Vagina (tissue), 2 donors: ENCODE measurements around the gene DOCK2. TPM values are rescaled to one million over a fixed set of nuclear protein-coding genes. Genes with fewer than 3 reads are reported as not detected.
A peak's percentile ranks its signal among the peaks of the same experiment; 100 is the strongest.

Source experiments
- DNase-seq, 2 donors: peaks; one replicate each; pipeline ENCODE4 v3.0.0-alpha.2; 2017; ENCODE audit errors: extremely low spot score in 2 of 2
- H3K27ac ChIP-seq: fragments of 200-600 bp; sonication (generic); one replicate; pipeline ENCODE4 v1.5.1; 2019
- H3K27me3 ChIP-seq: fragments of 200-600 bp; sonication (generic); one replicate; pipeline ENCODE4 v1.5.1; 2019
- H3K36me3 ChIP-seq, 2 donors: fragments of 200-600 bp; sonication (generic); one replicate each; pipeline ENCODE4 v1.5.1; 2017 to 2019
- H3K4me1 ChIP-seq: fragments of 200-600 bp; sonication (generic); one replicate; pipeline ENCODE4 v1.5.1; 2019
- H3K4me3 ChIP-seq, 2 donors: fragments of 200-600 bp; sonication (generic); 1 replicate in 1 of 2; 2 replicates in 1 of 2; pipeline ENCODE4 v1.5.1; 2016 to 2019
- H3K9me3 ChIP-seq: fragments of 200-600 bp; sonication (generic); one replicate; pipeline ENCODE4 v1.5.1; 2019
- POLR2A ChIP-seq, 2 donors: fragments of 450-650 bp; IDR thresholded peaks; one replicate each; pipeline ENCODE4 v1.6.1; 2017; ENCODE audit warnings: antibody characterized with exemption in 2 of 2, mild to moderate bottlenecking in 2 of 2, moderate library complexity in 2 of 2
- POLR2AphosphoS5 ChIP-seq, 2 donors: sonication (generic); formaldehyde crosslinking; IDR thresholded peaks; one replicate each; pipeline ENCODE4 v1.9.0; 2017; ENCODE audit warnings: antibody characterized with exemption in 2 of 2, mild to moderate bottlenecking in 2 of 2, low read depth in 1 of 2; ENCODE audit not compliant: insufficient read depth in 1 of 2
- intact Hi-C: fragments of 100-400 bp; cut with DNase I; formaldehyde crosslinking; loops from one replicate; pipeline ENCODE4 v1.15.1; 2023
- total RNA-seq: library from RNA; depleted of rRNA; stranded (reverse); fragments of >200 nt; gene quantifications from one replicate; pipeline ENCODE4 v1.2.3, GENCODE V29; 2016
- TF ChIP-seq, protein P1 (sequence below), 3 experiments: fragments of 450-650 bp in 2 of 3; fragments of 200-600 bp in 1 of 3; sonication (generic) in 1 of 3; IDR thresholded peaks; one replicate each; pipeline ENCODE4 v1.5.1; 2017 to 2019; ENCODE audit warnings: antibody characterized with exemption in 3 of 3, mild to moderate bottlenecking in 2 of 3, moderate library complexity in 2 of 3

DOCK2 gene
- total RNA-seq, 1 donor from 2014 or later: 18.2 TPM

DNA sequence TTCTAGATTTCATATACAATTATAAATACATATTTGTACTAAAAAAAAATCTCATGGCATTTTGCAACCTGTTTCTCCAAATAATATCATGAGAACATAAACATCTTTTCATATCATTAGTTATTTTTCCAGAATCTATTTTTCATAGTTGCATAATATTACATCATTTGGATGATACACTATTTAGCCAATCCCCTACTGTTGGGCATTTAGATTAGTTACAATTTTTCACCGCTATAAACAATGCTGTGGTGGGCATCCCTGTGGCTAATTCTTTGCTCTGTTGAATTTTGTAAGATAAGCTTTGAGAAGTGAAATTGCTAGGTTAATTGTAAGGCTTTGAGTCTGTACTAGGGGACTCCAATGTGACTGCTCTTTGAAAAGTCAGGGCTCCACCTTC, 466.4 kb downstream of the DOCK2 start:
- Histone ChIP-seq H3K27ac (no peak overlapping the region), H3K36me3 (no peaks in the 10 kb centered on the region), H3K4me3 (no peak overlapping the region), H3K27me3 (no peaks in the 10 kb centered on the region), H3K9me3 (no peaks in the 10 kb centered on the region), H3K4me1 (no peaks in the 10 kb centered on the region)
- TF ChIP-seq, protein P1, sequence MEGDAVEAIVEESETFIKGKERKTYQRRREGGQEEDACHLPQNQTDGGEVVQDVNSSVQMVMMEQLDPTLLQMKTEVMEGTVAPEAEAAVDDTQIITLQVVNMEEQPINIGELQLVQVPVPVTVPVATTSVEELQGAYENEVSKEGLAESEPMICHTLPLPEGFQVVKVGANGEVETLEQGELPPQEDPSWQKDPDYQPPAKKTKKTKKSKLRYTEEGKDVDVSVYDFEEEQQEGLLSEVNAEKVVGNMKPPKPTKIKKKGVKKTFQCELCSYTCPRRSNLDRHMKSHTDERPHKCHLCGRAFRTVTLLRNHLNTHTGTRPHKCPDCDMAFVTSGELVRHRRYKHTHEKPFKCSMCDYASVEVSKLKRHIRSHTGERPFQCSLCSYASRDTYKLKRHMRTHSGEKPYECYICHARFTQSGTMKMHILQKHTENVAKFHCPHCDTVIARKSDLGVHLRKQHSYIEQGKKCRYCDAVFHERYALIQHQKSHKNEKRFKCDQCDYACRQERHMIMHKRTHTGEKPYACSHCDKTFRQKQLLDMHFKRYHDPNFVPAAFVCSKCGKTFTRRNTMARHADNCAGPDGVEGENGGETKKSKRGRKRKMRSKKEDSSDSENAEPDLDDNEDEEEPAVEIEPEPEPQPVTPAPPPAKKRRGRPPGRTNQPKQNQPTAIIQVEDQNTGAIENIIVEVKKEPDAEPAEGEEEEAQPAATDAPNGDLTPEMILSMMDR (IDR thresholded peaks at IDR 0.05): no peak
- TF ChIP-seq POLR2AphosphoS5 (IDR thresholded peaks at IDR 0.05; ENCODE audit: insufficient read depth in 1 of 2, low read depth in 1 of 2) (no peak), POLR2A (IDR thresholded peaks at IDR 0.05) (no peak)
- no peak for DNase-seq
- intact Hi-C loops: loop anchor here (10.0 kb wide), 1 partner anchor 321 kb away; no protein-coding TSS in a partner anchor

DNA sequence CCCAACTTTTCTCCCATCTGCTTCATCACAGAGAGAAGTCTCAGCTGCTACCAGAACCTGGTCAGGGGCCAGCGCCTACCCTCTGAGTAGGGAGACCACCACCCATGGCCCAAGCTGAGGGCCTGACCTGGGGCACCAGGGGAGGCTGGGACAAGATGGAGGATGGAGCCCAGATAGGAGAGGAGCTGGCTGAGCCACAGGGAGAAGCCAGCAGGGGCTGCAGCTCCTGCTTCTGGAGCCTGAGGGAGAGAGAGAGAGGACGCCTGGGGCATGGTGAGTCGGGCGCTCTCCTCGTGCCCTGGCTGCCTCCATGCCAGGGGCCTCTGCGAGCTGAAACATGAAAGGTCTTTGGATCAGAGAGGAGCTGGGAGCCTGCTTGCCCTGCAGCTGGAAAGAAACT, 467.2 kb downstream of the DOCK2 start:
- Histone ChIP-seq H3K9me3 (no peaks in the 10 kb centered on the region), H3K4me1 (no peaks in the 10 kb centered on the region), H3K27ac (no peak overlapping the region), H3K27me3 (no peaks in the 10 kb centered on the region), H3K36me3 (no peaks in the 10 kb centered on the region), H3K4me3 (no peak overlapping the region)
- no peak for TF ChIP-seq POLR2A (IDR thresholded peaks at IDR 0.05)
- no peak for TF ChIP-seq POLR2AphosphoS5 (IDR thresholded peaks at IDR 0.05; ENCODE audit: insufficient read depth in 1 of 2, low read depth in 1 of 2)
- TF ChIP-seq, protein P1 (IDR thresholded peaks at IDR 0.05): no peak
- intact Hi-C loops: loop anchor here (10.0 kb wide), 1 partner anchor 321 kb away; no protein-coding TSS in a partner anchor
- peak in 1 of 2 donors; percentile 87 for DNase-seq

DNA sequence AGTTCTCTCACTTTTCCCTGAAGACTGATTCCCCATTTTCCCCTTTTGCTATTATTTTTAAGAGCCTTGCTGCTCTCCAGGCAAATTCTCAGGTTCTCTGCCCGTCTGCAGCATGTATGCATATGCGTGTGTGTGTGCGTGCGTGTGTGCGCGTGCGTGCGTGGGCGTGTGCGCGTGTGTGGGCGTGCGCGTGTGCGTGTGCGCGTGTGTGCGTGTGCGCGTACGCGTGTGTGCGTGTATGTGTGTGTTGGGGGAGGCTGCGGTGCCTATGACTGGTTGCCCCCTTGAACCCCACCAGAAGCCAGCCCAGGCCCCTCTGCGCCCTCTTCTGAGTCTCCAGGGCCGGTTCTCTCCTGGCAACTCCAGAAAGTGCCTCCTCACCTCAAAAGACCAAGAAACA, 467.6 kb downstream of the DOCK2 start:
- Histone ChIP-seq H3K27me3 (no peaks in the 10 kb centered on the region), H3K9me3 (no peaks in the 10 kb centered on the region), H3K4me3 (no peak overlapping the region), H3K36me3 (no peaks in the 10 kb centered on the region), H3K4me1 (no peaks in the 10 kb centered on the region), H3K27ac (no peak overlapping the region)
- peak; percentile 60 to 72 for DNase-seq
- intact Hi-C loops: loop anchor here (10.0 kb wide), 1 partner anchor 320 kb away; no protein-coding TSS in a partner anchor
- TF ChIP-seq, protein P1 (IDR thresholded peaks at IDR 0.05): no peak
- TF ChIP-seq POLR2AphosphoS5 (IDR thresholded peaks at IDR 0.05; ENCODE audit: insufficient read depth in 1 of 2, low read depth in 1 of 2) (no peak), POLR2A (IDR thresholded peaks at IDR 0.05) (no peak)

DNA sequence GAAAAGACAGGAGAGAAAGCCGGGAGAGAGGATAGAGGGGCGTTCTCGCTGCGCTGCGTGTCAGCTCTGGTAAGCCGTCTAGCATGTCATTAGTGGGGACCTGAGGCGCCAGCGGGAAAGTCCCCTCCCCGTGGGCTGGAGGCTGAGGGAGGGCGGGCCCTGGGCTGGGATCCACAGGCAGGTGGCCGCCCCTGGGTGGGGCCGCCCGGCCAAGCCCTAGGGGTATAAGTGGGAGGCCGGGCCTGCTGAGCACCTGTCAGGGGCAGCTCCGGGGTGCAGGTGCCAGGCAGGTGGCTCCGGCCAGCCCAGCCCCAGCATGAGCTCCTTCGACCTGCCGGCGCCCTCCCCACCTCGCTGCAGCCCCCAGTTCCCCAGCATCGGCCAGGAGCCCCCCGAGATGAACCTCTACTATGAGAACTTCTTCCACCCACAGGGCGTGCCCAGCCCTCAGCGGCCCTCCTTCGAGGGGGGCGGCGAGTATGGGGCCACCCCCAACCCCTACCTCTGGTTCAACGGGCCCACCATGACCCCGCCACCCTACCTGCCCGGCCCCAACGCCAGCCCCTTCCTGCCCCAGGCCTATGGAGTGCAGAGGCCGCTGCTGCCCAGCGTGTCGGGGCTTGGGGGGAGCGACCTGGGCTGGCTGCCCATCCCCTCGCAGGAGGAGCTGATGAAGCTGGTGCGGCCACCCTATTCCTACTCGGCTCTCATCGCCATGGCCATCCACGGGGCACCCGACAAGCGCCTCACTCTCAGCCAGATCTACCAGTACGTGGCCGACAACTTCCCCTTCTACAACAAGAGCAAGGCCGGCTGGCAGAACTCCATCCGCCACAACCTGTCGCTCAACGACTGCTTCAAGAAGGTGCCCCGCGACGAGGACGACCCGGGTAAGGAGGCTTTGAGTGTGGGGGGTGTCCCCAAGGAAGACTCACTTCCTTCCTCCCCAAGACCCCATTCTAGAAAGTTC, 468.9 kb downstream of the DOCK2 start, which contains the start of gene FOXI1:
Gene FOXI1, plus strand, starts transcription at position 256 of the 970 bp plus-strand sequence. Its CDS starts 61 bp downstream, at position 317.
- H3K9me3 ChIP-seq: no peaks in the 10 kb centered on the region
- H3K4me1 ChIP-seq: no peaks in the 10 kb centered on the region
- TF ChIP-seq POLR2AphosphoS5 (IDR thresholded peaks at IDR 0.05; ENCODE audit: insufficient read depth in 1 of 2, low read depth in 1 of 2): no peak
- TF ChIP-seq, protein P1 (IDR thresholded peaks at IDR 0.05): no peak
- no peak for TF ChIP-seq POLR2A (IDR thresholded peaks at IDR 0.05)
- DNase-seq: peak; percentile 56 to 90
- intact Hi-C loops: loop anchor here (10.0 kb wide), 1 partner anchor 319 kb away; no protein-coding TSS in a partner anchor
- H3K4me3 ChIP-seq: no peak within 1 kb of the TSS
- no peaks in the 10 kb centered on the region for H3K36me3 ChIP-seq
- no peak within 1 kb of the TSS for H3K27ac ChIP-seq
- no peaks in the 10 kb centered on the region for H3K27me3 ChIP-seq
